ENCODE data around the gene RMND5B. TPM values are rescaled to one million over a fixed set of nuclear protein-coding genes. Genes with fewer than 3 reads are reported as not detected.

Gene RMND5B
- total RNA-seq, 1 experiment from 2014 or later: 48.4 TPM

GRCh38 chr5:178155065-178155464, 24.3 kb downstream of the RMND5B start:
- Histone ChIP-seq H3K9me3 (no peaks in the 10 kb centered on the region), H3K36me3 (ENCODE audit: control insufficient read depth, insufficient read depth, low read length) (no peaks in the 10 kb centered on the region; the same call in 1 of the 2 replicates), H3K4me1 (peaks cover 5% of the 10 kb centered on the region), H3K4me3 (ENCODE audit: low read depth, low read length) (no peak overlapping the region), H3K27me3 (replicated peaks; ENCODE audit: control insufficient read depth, insufficient read depth, low read length) (no peaks in the 10 kb centered on the region)
- Mint-ChIP-seq H3K9me3 (ENCODE audit: unreplicated experiment) (no peaks in the 10 kb centered on the region), H3K27ac (ENCODE audit: unreplicated experiment) (no peak overlapping the region), H3K36me3 (ENCODE audit: insufficient read depth, unreplicated experiment) (peaks cover 40% of the 10 kb centered on the region), H3K27me3 (ENCODE audit: insufficient read depth, unreplicated experiment) (no peaks in the 10 kb centered on the region), H3K4me1 (ENCODE audit: low read depth, unreplicated experiment) (no peaks in the 10 kb centered on the region), H3K4me3 (ENCODE audit: unreplicated experiment) (no peak overlapping the region)
- intact Hi-C loops (cut with micrococcal nuclease; ENCODE audit: unreplicated experiment): no loop called here
- no peak for DNase-seq
- POLR2A ChIA-PET: interaction anchor here (0.5 kb wide), 1 partner anchor 70 kb away, joined by 3 read pairs; no protein-coding TSS in a partner anchor
- no peak for TF ChIP-seq CTCF (IDR thresholded peaks at IDR 0.05; ENCODE audit: insufficient read depth in 1 of 2, low read depth in 1 of 2, low read length in 1 of 2, severe bottlenecking in 1 of 2, unreplicated experiment in 1 of 2)
- no TSS peak for BruUV-seq (replicated peaks)
- CTCF ChIA-PET: no interaction called here

DNA sequence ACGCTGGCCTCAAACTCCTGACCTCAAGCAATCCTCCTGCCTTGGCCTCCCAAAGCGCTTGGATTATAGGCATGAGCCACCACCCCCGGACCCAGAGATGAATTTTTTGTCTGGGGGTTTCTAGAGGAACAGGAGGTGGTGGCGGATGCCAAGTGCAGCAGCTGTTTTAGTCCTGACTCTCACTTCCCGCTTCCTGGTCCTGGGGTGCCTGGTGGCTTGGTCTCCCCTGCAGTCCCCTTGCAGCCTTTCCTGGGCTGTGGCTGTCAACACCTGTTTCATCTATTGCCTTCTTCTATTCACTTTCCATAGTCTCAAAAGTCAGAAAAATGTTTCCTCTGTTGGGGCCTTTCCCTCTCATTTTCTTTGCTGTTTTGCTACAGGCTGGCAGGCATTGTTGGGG, 29.4 kb downstream of the RMND5B start:
- BruUV-seq (replicated peaks): no TSS peak
- no peaks in the 10 kb centered on the region for H3K9me3 ChIP-seq
- Mint-ChIP-seq H3K4me3 (ENCODE audit: unreplicated experiment) (no peak overlapping the region), H3K36me3 (ENCODE audit: insufficient read depth, unreplicated experiment) (no peaks in the 10 kb centered on the region), H3K27ac (ENCODE audit: unreplicated experiment) (no peak overlapping the region), H3K4me1 (ENCODE audit: low read depth, unreplicated experiment) (peaks cover 7% of the 10 kb centered on the region), H3K27me3 (ENCODE audit: insufficient read depth, unreplicated experiment) (peaks cover 14% of the 10 kb centered on the region), H3K9me3 (ENCODE audit: unreplicated experiment) (no peaks in the 10 kb centered on the region)
- no peak for TF ChIP-seq CTCF (IDR thresholded peaks at IDR 0.05; ENCODE audit: insufficient read depth in 1 of 2, low read depth in 1 of 2, low read length in 1 of 2, severe bottlenecking in 1 of 2, unreplicated experiment in 1 of 2)
- H3K4me3 ChIP-seq (ENCODE audit: low read depth, low read length): no peak overlapping the region
- H3K27me3 ChIP-seq (replicated peaks; ENCODE audit: control insufficient read depth, insufficient read depth, low read length): no peaks in the 10 kb centered on the region; the same call in 1 of the 2 replicates
- H3K4me1 ChIP-seq: 0 out of 2 replicates have a peak, but pooled peaks cover 4% of the 10 kb centered on the region
- CTCF ChIA-PET: no interaction called here
- no peak for DNase-seq
- intact Hi-C loops (cut with micrococcal nuclease; ENCODE audit: unreplicated experiment): no loop called here
- H3K36me3 ChIP-seq (ENCODE audit: control insufficient read depth, insufficient read depth, low read length): no peaks in the 10 kb centered on the region
- POLR2A ChIA-PET: no interaction called here

DNA sequence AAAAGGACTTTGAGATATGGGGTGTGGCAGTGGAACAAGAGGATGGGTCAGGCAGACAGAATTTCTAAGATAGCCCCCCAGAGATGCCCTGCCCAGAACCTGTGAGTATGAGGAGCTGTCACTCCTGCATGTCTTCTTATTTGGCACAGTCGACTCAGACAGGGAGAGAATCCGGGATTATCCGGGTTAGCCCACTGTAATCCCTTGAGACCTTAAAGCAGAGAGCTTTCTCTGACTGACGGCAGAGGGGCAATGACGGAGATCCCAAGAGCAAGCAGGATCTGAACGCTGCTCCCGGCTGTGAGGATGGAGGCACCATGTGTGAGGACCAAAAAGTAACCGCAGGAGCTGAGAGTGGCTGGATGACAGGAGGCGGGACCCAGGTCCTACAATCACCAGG, 31.7 kb downstream of the RMND5B start:
- POLR2A ChIA-PET: no interaction called here
- H3K4me3 Mint-ChIP-seq (ENCODE audit: unreplicated experiment): no peak overlapping the region

More for the DNA sequence above, 31.7 kb downstream of the RMND5B start:
- H3K36me3 ChIP-seq (ENCODE audit: control insufficient read depth, insufficient read depth, low read length): no peaks in the 10 kb centered on the region
- intact Hi-C loops (cut with micrococcal nuclease; ENCODE audit: unreplicated experiment): no loop called here
- TF ChIP-seq CTCF (IDR thresholded peaks at IDR 0.05; ENCODE audit: insufficient read depth in 1 of 2, low read depth in 1 of 2, low read length in 1 of 2, severe bottlenecking in 1 of 2, unreplicated experiment in 1 of 2): no peak
- H3K9me3 ChIP-seq: no peaks in the 10 kb centered on the region
- Mint-ChIP-seq H3K4me1 (ENCODE audit: low read depth, unreplicated experiment) (peaks cover 7% of the 10 kb centered on the region), H3K27me3 (ENCODE audit: insufficient read depth, unreplicated experiment) (peaks cover 14% of the 10 kb centered on the region), H3K9me3 (ENCODE audit: unreplicated experiment) (no peaks in the 10 kb centered on the region), H3K36me3 (ENCODE audit: insufficient read depth, unreplicated experiment) (no peaks in the 10 kb centered on the region), H3K27ac (ENCODE audit: unreplicated experiment) (no peak overlapping the region)
- 0 out of 2 replicates have a peak, but pooled peaks cover 4% of the 10 kb centered on the region for H3K4me1 ChIP-seq
- H3K27me3 ChIP-seq (replicated peaks; ENCODE audit: control insufficient read depth, insufficient read depth, low read length): no peaks in the 10 kb centered on the region; the same call in 1 of the 2 replicates
- H3K4me3 ChIP-seq (ENCODE audit: low read depth, low read length): no peak overlapping the region
- no TSS peak for BruUV-seq (replicated peaks)
- DNase-seq: no peak
- CTCF ChIA-PET: interaction anchor here (0.7 to 1.4 kb wide), 3 partner anchors 9 to 87 kb away, joined by 3 to 9 read pairs (median 5); partner anchors contain the start of gene NHP2

Data from Caco-2 (cell line).